ENCODE results near the gene RPH3AL. TPM values are rescaled to one million over a fixed set of nuclear protein-coding genes. Genes with fewer than 3 reads are reported as not detected.
"Not testable (repeated sequence)": the region's sequence is repeated elsewhere in the genome, so short reads cannot be mapped to it uniquely, and the experiment has no call there.

Gene RPH3AL
- total RNA-seq, 1 donor from 2014 or later, result 6.1 TPM

GRCh38 chr17:223723-224471 lies 128.7 kb downstream of the RPH3AL start:
- TF ChIP-seq CTCF (IDR thresholded peaks at IDR 0.05; ENCODE audit: insufficient read depth, low read length, severe bottlenecking), result no peak
- DNase-seq (ENCODE audit: low read depth), result no peak
- H3K27me3 ChIP-seq (ENCODE audit: control insufficient read depth, insufficient read depth, low read length), result no peaks in the 10 kb centered on the region
- no peaks in the 10 kb centered on the region for H3K36me3 ChIP-seq (ENCODE audit: control insufficient read depth, insufficient read depth, low read length)
- no peak overlapping the region for H3K4me3 ChIP-seq (ENCODE audit: low read depth, low read length)
- no peak for FAIRE-seq

GRCh38 chr17:222172-222571 lies 130.4 kb downstream of the RPH3AL start:
- Histone ChIP-seq H3K4me3 (ENCODE audit: low read depth, low read length) (no peak overlapping the region), H3K27me3 (ENCODE audit: control insufficient read depth, insufficient read depth, low read length) (no peaks in the 10 kb centered on the region), H3K36me3 (ENCODE audit: control insufficient read depth, insufficient read depth, low read length) (no peaks in the 10 kb centered on the region)
- DNase-seq (ENCODE audit: low read depth), result no peak
- FAIRE-seq, result no peak
- no peak for TF ChIP-seq CTCF (IDR thresholded peaks at IDR 0.05; ENCODE audit: insufficient read depth, low read length, severe bottlenecking)

GRCh38 chr17:219696-220095 lies 132.9 kb downstream of the RPH3AL start:
- H3K36me3 ChIP-seq (ENCODE audit: control insufficient read depth, insufficient read depth, low read length), result no peaks in the 10 kb centered on the region
- no peak overlapping the region for H3K4me3 ChIP-seq (ENCODE audit: low read depth, low read length)
- TF ChIP-seq CTCF (IDR thresholded peaks at IDR 0.05; ENCODE audit: insufficient read depth, low read length, severe bottlenecking), result no peak
- DNase-seq (ENCODE audit: low read depth) (no peak), FAIRE-seq (no peak)
- no peaks in the 10 kb centered on the region for H3K27me3 ChIP-seq (ENCODE audit: control insufficient read depth, insufficient read depth, low read length)

- H3K4me3 ChIP-seq (ENCODE audit: low read depth, low read length), result no peak overlapping the region
- no peak for TF ChIP-seq CTCF (IDR thresholded peaks at IDR 0.05; ENCODE audit: insufficient read depth, low read length, severe bottlenecking)
- H3K27me3 ChIP-seq (ENCODE audit: control insufficient read depth, insufficient read depth, low read length), result no peaks in the 10 kb centered on the region
- no peaks in the 10 kb centered on the region for H3K36me3 ChIP-seq (ENCODE audit: control insufficient read depth, insufficient read depth, low read length)
- FAIRE-seq (no peak), DNase-seq (ENCODE audit: low read depth) (no peak)
Measured at GRCh38 chr17:218432-219110, 134.0 kb downstream of the RPH3AL start.

GRCh38 chr17:216625-217024 lies 136.0 kb downstream of the RPH3AL start:
- TF ChIP-seq CTCF (IDR thresholded peaks at IDR 0.05; ENCODE audit: insufficient read depth, low read length, severe bottlenecking), result no peak
- Histone ChIP-seq H3K27me3 (ENCODE audit: control insufficient read depth, insufficient read depth, low read length) (no peaks in the 10 kb centered on the region), H3K4me3 (ENCODE audit: low read depth, low read length) (no peak overlapping the region), H3K36me3 (ENCODE audit: control insufficient read depth, insufficient read depth, low read length) (no peaks in the 10 kb centered on the region)
- DNase-seq (ENCODE audit: low read depth) (no peak), FAIRE-seq (no peak)

- H3K36me3 ChIP-seq (ENCODE audit: control insufficient read depth, insufficient read depth, low read length); DNase-seq (ENCODE audit: low read depth): not testable (repeated sequence)
Measured at GRCh38 chr17:215563-216478, 136.8 kb downstream of the RPH3AL start.

More at GRCh38 chr17:215563-216478, 136.8 kb downstream of the RPH3AL start:
- not testable (repeated sequence) for H3K27me3 ChIP-seq (ENCODE audit: control insufficient read depth, insufficient read depth, low read length); FAIRE-seq; H3K4me3 ChIP-seq (ENCODE audit: low read depth, low read length)

All from bronchial epithelial cell (primary cell).